Stimulated activated CD8-positive, alpha-beta memory T cell treated with anti-CD3 and anti-CD28 coated beads, Interleukin-7, amount 100 ng/mL, for 1 hour (primary cell): ENCODE results near the gene CARD18.

Experiments used
- DNase-seq, 2 donors: peaks; one replicate each; pipeline ENCODE4 v3.0.0-alpha.2; 2020; ENCODE audit warnings: low read depth in 2 of 2

CARD18 gene

GRCh38 chr11:105139669-105140068, at the start of gene CARD18:
TSS of gene CARD18 (minus strand) at chr11:105139769. CDS start at chr11:105139726, 43 bp downstream.
- no peak for DNase-seq

- no peak for DNase-seq
These were observed 44.4 kb upstream of the CARD18 start for GRCh38 chr11:105183987-105184386.

GRCh38 chr11:105183426-105183825, 43.9 kb upstream of the CARD18 start:
- no peak for DNase-seq

- no peak for DNase-seq
These were observed 42.0 kb upstream of the CARD18 start for GRCh38 chr11:105181521-105181920.

- DNase-seq: no peak
These were observed 41.5 kb upstream of the CARD18 start for GRCh38 chr11:105181100-105181499.

GRCh38 chr11:105179542-105180278, 40.1 kb upstream of the CARD18 start:
- no peak for DNase-seq

- DNase-seq: no peak
These were observed 38.1 kb upstream of the CARD18 start for GRCh38 chr11:105177658-105178057.

GRCh38 chr11:105168457-105168856, 28.9 kb upstream of the CARD18 start:
- DNase-seq: no peak

- DNase-seq: no peak
These were observed 27.7 kb upstream of the CARD18 start for GRCh38 chr11:105167244-105167643.

- no peak for DNase-seq
These were observed 24.6 kb upstream of the CARD18 start for GRCh38 chr11:105164208-105164607.

- no peak for DNase-seq
These were observed 22.9 kb upstream of the CARD18 start for GRCh38 chr11:105162506-105162905.

GRCh38 chr11:105158436-105158835, 18.9 kb upstream of the CARD18 start:
- no peak for DNase-seq

- no peak for DNase-seq
These were observed 17.2 kb upstream of the CARD18 start for GRCh38 chr11:105156720-105157119.

- DNase-seq: no peak
These were observed 16.7 kb upstream of the CARD18 start for GRCh38 chr11:105156231-105156630.

- DNase-seq: no peak
These were observed 16.1 kb upstream of the CARD18 start for GRCh38 chr11:105155679-105156078.

- no peak for DNase-seq
These were observed 13.8 kb upstream of the CARD18 start for GRCh38 chr11:105153392-105153791.

- DNase-seq: no peak
These were observed 13.0 kb upstream of the CARD18 start for GRCh38 chr11:105152560-105152959.

GRCh38 chr11:105152021-105152512, 12.5 kb upstream of the CARD18 start:
- DNase-seq: no peak

GRCh38 chr11:105149477-105149876, 9.9 kb upstream of the CARD18 start:
- DNase-seq: no peak

GRCh38 chr11:105148241-105148640, 8.7 kb upstream of the CARD18 start:
- no peak for DNase-seq

- no peak for DNase-seq
These were observed 5.3 kb upstream of the CARD18 start for GRCh38 chr11:105144887-105145286.

- no peak for DNase-seq
These were observed 2.6 kb upstream of the CARD18 start for GRCh38 chr11:105142167-105142566.

- no peak for DNase-seq
These were observed 2.3 kb downstream of the CARD18 start for GRCh38 chr11:105137286-105137685.

GRCh38 chr11:105135883-105136282, 3.7 kb downstream of the CARD18 start:
- DNase-seq: no peak
